Calu3 (cell line): ENCODE results near the gene MED27. TPM values are rescaled to one million over a fixed set of nuclear protein-coding genes. Genes with fewer than 3 reads are reported as not detected.

Experiments used
- BruUV-seq: library from RNA; stranded (reverse); fragments of 400-500 nt; replicated peaks from 2 replicates; lab custom pipeline; 2021; lab: Mats Ljungman, UMichigan
- CTCF ChIA-PET: fragments of 300-600 bp; sonication (Branson Sonifier 250); formaldehyde crosslinking; loops from one replicate; lab custom pipeline; 2022; ENCODE audit warnings: antibody characterized with exemption; lab: Charles Lee
- DNase-seq: peaks from one replicate; pipeline ENCODE4 v3.0.0; 2022
- H3K27ac Mint-ChIP-seq: one replicate; pipeline ENCODE4 v1.8.0; 2022; ENCODE audit warnings: mixed read lengths; ENCODE audit not compliant: unreplicated experiment
- H3K27me3 Mint-ChIP-seq: one replicate; pipeline ENCODE4 v1.8.0; 2022; ENCODE audit warnings: mixed read lengths; ENCODE audit not compliant: unreplicated experiment
- H3K36me3 Mint-ChIP-seq: one replicate; pipeline ENCODE4 v1.8.0; 2022; ENCODE audit warnings: mild to moderate bottlenecking, moderate library complexity, mixed read lengths; ENCODE audit not compliant: insufficient read depth, unreplicated experiment
- H3K4me1 Mint-ChIP-seq: one replicate; pipeline ENCODE4 v1.8.0; 2022; ENCODE audit warnings: mild to moderate bottlenecking, low read depth, mixed read lengths; ENCODE audit not compliant: unreplicated experiment
- H3K4me3 Mint-ChIP-seq: one replicate; pipeline ENCODE4 v1.8.0; 2022; ENCODE audit warnings: mild to moderate bottlenecking, low read depth, moderate library complexity, mixed read lengths; ENCODE audit not compliant: unreplicated experiment
- H3K9me3 Mint-ChIP-seq: one replicate; pipeline ENCODE4 v1.8.0; 2022; ENCODE audit warnings: low read depth, mixed read lengths; ENCODE audit not compliant: unreplicated experiment
- CTCF ChIP-seq: fragments of 200-600 bp; IDR thresholded peaks from one replicate; pipeline ENCODE4 v1.8.0; 2022; ENCODE audit warnings: antibody characterized with exemption; ENCODE audit not compliant: unreplicated experiment
- intact Hi-C: fragments of 100-400 bp; cut with micrococcal nuclease; formaldehyde crosslinking; loops from one replicate; pipeline ENCODE4 v1.10.0; 2022; ENCODE audit not compliant: unreplicated experiment
- total RNA-seq: library from RNA; stranded (reverse); gene quantifications from 2 replicates; pipeline ENCODE4 v1.2.3, GENCODE V29; 2022

Gene MED27
- total RNA-seq, 1 experiment from 2014 or later = 19.3 TPM

- CTCF ChIA-PET = no interaction called here
- H3K4me3 Mint-ChIP-seq = no peak overlapping the region
- no peaks in the 10 kb centered on the region for H3K9me3 Mint-ChIP-seq
- H3K4me1 Mint-ChIP-seq = no peaks in the 10 kb centered on the region
- TF ChIP-seq CTCF = no peak
- intact Hi-C loops = no loop called here
- no peaks in the 10 kb centered on the region for H3K36me3 Mint-ChIP-seq
- BruUV-seq = no TSS peak
- no peak overlapping the region for H3K27ac Mint-ChIP-seq
- DNase-seq = no peak
- peaks cover 67% of the 10 kb centered on the region for H3K27me3 Mint-ChIP-seq
Measured at GRCh38 chr9:131827821-131828369, 251.8 kb downstream of the MED27 start.

- intact Hi-C loops = no loop called here
- Mint-ChIP-seq H3K27me3 (peaks cover 70% of the 10 kb centered on the region), H3K27ac (no peak overlapping the region), H3K9me3 (no peaks in the 10 kb centered on the region), H3K4me1 (no peaks in the 10 kb centered on the region), H3K36me3 (no peaks in the 10 kb centered on the region), H3K4me3 (no peak overlapping the region)
- no peak for DNase-seq
- CTCF ChIA-PET = no interaction called here
- no TSS peak for BruUV-seq
- TF ChIP-seq CTCF = no peak
Measured at GRCh38 chr9:131826966-131827525, 252.6 kb downstream of the MED27 start.

GRCh38 chr9:131826053-131826452 is 253.6 kb downstream of the MED27 start:
- Mint-ChIP-seq H3K27me3 (peaks cover 79% of the 10 kb centered on the region), H3K4me3 (no peak overlapping the region), H3K27ac (no peak overlapping the region), H3K36me3 (no peaks in the 10 kb centered on the region), H3K4me1 (no peaks in the 10 kb centered on the region), H3K9me3 (no peaks in the 10 kb centered on the region)
- TF ChIP-seq CTCF = no peak
- no peak for DNase-seq
- no TSS peak for BruUV-seq
- intact Hi-C loops = no loop called here
- CTCF ChIA-PET = no interaction called here

GRCh38 chr9:131824953-131825495 is 254.6 kb downstream of the MED27 start:
- Mint-ChIP-seq H3K9me3 (no peaks in the 10 kb centered on the region), H3K27me3 (peaks cover 90% of the 10 kb centered on the region), H3K27ac (no peak overlapping the region), H3K36me3 (no peaks in the 10 kb centered on the region), H3K4me3 (no peak overlapping the region), H3K4me1 (no peaks in the 10 kb centered on the region)
- no TSS peak for BruUV-seq
- intact Hi-C loops = no loop called here
- CTCF ChIA-PET = no interaction called here
- TF ChIP-seq CTCF = no peak
- no peak for DNase-seq
